Epidermal melanocyte (primary cell): Measurements from ENCODE around the gene FBXL17.
A peak's percentile ranks its signal among the peaks of the same experiment; 100 is the strongest.
"Not testable (repeated sequence)": the region's sequence is repeated elsewhere in the genome, so short reads cannot be mapped to it uniquely, and the experiment has no call there.

Experiments
- DNase-seq: peaks from one replicate; pipeline ENCODE4 v3.0.0; 2011; ENCODE audit warnings: low spot score; ENCODE audit not compliant: insufficient read length

Gene FBXL17

DNA sequence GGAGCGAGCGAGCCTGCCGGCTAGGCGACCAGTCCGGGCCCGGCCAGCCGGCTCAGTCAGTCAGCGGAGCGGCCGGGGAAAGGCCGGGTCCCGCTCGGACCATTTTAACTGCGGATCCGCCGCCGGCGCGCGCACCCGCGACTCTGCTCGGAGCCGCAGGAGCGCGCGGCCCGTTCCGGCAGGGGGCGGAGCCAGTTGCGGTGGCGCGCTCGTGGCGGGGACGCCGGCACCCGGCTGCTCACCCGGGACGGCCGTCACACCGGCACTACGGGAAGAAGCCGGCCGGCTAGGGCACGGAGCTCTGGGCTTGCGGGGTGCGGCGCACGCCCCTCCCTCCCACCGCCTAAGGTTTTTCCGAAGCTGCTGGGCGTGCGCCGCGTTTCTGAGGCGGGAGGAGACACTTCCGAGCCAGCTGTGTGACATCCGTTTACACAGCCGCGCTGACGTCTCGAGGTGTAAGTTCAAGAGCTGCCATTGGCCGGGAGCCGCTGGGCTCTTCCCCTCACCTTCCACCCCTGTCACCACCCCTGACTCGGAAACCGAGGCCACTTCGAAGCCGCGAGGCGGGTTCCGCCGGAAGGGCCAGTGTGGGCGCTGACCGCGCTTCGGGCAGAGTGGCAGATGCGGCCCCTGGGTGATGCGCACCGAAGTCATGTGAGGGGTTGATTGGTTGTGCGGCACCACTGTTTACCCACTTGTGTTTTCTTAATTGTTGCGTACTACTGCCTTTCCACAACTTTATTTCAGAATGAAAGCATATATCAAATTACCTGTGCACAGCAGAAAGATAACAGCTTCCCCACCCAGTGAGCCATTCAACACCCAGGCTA lies at the start of gene FBXL17:
Gene FBXL17, minus strand, starts transcription at position 145 of the 830 bp plus-strand sequence.
- peak; percentile 74 for DNase-seq

DNA sequence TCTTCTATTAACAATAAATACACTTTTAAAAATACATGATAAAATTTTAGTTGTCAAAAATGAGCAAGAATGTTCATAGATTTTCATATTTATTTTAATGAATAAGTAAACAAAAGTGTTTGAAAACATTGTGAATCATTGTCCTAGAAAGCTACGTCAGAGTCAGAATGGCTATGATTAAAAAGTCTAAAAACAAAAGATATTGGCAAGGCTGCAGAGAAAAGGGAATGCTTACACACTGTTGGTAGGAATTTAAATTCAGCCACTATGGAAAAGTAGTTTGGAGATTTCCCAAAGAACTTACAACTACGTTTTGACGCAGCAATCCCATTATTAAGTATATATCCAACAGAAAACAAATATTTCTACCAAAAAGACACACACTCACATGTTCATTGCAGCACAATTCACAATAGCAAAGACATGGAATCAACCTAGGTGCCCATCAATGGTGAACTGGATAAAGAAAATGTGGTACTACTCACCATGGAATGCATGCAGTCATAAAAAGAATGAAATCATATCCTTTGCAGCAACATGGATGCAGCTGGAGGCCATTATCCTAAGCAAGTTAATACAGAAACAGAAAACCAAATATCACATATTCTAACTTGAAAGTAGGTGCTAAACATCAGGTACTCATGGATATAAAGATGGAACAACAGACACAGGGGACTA lies 49.2 kb upstream of the FBXL17 start:
- no peak for DNase-seq

DNA sequence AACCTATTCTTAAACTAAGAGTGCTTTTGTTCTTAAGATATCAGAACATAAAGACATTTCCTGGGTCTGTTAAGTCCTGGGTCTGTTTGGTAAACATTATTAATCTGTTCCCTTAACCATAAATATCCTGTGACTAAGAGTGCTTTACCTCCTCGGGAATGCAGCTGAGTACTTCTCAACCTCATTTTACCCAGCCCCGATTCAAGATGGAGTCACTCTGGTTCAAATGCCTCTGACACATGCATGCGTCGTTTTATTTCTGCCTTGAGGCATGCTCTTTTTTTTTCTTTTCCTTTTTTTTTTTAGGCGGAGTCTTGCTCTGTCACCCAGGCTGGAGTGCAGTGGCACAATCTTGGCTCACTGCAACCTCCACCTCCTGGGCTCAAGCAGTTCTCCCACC lies 39.8 kb upstream of the FBXL17 start:
- no peak for DNase-seq

DNA sequence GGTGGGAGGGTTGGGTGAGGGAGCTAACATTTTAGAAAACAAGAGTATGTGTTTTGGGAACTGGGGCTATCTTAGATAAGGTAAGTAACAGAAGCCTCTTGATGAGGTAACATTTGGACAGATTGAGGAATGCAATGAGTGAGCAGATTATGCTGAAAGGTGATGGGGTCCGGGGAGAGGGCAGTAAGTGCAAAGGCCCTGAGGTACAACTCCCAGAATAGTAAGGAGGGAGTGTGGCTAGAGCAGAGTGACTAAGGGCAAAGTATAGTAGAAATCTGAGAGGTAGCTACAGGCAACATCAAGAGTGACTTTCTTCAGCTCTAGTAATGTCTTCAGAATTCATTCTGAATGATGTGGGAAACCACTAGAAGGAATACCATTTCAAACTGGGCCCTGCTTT lies 38.9 kb upstream of the FBXL17 start:
- no peak for DNase-seq

DNA sequence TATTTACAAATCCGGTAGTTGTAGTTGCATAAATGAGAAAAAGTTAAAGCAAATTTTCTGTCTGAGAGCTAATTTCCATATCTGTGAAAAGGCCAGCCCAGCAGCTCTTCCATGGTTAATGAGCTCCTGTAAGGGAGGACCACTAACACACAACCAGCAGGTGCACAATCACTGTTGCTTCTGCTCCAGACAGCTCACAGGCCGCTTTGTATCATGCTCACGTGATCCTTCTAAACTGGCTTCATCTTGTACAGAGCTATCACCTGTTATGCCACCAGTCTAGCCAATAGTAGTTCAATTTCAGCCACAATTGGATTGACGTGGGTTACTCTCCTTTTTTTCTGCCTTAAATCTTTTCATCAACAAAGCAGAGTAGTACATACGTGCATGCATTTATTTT lies 38.3 kb upstream of the FBXL17 start:
- DNase-seq: no peak

DNA sequence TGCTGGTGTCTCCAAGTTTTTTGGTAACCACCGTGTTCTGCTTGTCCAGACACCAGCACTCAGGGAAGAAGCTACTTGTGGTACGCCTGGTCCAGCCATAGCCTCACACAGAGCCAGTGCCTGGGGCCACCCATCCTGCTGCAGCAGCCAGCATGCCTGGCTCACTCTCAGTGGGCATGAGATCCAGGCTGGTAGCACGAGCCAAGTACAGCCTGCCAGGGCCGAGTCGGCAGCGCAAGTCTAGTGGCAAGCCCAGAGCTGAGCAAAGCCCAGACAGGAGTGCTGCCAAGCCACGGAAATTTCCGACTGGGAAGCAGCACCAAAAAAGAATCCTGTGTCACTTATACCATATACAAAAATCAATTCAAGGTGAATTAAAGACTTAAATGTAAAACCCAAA lies 36.3 kb upstream of the FBXL17 start:
- DNase-seq: no peak

DNA sequence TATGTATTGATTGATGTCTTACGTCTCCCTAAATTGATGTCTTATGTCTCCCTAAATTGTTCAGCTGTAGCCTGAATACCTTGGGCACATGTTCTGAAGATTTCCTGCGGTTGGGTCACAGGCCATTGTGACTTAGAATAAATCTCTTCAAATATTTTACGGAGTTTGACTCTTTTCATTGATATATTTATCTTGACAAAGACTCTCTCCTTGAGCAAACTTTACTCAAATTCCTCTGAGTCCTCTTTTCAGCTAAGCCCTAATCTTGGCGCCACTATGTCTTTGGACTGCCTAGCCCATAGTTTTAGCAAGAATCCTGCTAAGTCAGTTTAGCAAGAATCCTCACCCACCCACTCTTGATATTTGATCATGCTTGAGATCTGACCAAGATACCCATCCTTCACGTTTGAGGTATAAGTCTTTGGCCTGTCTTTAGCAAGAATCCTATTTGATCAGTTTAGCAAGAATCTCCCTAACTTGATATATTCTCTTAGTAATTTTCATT lies 35.3 kb upstream of the FBXL17 start:
- DNase-seq: no peak

DNA sequence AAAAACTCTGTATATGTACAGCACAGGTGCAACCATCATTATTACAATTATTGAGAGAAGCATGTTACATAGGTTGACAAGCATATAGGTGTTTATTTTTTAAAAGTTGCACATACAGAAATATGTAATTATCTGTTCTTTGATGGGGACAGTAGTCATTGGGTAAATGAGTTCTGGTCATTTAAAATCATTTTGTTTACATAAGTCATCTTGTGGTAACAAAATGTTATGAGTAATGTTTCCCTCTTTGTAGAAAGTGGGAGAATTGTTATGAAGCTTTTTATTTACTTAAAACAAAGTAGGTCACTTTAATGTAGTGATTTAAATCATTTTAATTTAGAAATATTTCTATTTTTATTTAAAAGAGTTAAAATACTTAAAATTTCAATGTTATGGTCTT lies 33.8 kb upstream of the FBXL17 start:
- DNase-seq: no peak

DNA sequence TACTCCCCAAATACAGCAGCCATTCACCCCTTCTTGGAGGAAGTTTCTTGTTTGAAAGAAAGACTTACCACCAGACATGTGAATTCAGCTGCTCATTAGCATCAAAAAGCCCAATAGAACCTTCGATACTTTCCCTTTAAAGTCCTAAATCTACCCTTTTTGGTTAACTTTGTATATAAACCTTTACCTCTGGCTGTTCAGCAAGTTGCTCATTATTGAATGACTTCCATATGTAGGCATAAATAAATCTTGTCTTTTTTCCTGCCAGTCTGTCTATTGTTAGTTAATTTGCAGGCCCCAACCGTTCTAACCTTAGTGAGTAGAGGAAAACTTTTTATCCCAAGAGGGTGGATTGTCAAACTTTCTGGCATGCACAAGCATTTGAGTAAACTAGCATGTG lies 27.9 kb upstream of the FBXL17 start:
- no peak for DNase-seq

DNA sequence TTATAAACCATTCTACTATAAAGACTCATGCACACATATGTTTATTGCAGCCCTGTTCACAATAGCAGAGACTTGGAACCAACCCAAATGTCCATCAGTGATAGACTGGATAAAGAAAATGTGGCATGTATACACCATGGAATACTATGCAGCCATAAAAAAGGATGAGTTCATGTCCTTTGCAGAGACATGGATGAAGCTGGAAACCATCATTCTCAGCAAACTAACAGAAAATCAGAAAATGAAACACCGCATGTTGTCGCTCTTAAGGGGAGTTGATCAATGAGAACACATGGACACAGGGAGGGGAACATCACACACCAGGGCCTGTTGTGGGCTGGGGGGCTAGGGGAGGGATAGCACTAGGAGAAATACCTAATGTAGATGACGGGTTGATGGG lies 23.3 kb upstream of the FBXL17 start:
- not testable (repeated sequence) for DNase-seq

DNA sequence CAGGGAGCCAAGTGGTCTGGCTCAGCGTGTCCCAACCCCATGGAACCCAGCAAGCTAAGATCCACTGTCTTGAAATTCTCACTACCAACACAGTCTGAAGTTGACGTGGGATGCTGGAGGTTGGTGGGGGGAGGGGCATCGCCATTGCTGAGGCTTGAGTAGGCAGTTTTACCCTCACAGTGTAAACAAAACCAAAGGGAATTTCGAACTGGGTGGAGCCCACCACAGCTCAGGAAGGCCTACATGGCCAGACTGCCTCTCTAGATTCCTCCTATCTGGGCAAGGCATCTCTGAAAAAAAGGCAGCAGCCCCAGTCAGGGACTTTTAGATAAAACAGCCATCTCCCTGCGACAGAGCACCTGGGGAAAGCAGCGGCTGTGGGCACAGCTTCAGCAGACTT lies 17.1 kb upstream of the FBXL17 start:
- no peak for DNase-seq

DNA sequence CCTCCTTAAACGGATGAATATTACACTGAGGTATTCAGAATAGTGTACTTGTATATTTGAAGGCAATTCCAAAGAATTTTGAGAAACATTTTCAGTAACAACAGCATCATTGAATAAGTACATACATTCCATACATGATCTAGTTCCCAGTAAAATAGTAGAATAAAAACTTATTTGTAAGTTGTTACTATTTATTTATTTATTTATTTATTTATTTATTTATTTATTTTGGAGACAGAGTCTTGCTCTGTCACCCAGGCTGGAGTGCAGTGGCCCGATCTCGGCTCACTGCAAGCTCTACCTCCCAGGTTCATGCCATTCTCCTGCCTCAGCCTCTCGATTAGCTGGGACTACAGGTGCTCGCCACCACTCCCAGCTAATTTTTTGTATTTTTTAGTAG lies 14.9 kb upstream of the FBXL17 start:
- DNase-seq: not testable (repeated sequence)

DNA sequence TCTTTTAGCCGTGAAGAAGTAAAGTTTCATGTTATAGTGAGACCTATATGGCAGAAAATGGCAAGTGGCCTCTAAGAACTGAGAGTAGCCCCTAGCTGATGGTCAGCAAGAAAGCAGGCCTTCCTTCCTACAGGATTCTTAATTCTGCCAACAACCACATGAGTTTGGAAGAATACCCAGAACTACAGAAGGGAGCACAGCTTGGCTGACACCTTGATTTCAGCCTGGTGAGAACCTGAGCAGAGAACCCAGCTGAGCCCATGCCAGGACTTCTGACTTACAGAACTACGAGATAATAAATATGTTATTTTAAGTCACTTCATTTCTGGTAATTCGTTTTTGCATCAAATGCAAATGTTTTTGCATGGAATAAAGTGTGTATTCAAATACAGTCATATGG lies 5.9 kb upstream of the FBXL17 start:
- DNase-seq: no peak

DNA sequence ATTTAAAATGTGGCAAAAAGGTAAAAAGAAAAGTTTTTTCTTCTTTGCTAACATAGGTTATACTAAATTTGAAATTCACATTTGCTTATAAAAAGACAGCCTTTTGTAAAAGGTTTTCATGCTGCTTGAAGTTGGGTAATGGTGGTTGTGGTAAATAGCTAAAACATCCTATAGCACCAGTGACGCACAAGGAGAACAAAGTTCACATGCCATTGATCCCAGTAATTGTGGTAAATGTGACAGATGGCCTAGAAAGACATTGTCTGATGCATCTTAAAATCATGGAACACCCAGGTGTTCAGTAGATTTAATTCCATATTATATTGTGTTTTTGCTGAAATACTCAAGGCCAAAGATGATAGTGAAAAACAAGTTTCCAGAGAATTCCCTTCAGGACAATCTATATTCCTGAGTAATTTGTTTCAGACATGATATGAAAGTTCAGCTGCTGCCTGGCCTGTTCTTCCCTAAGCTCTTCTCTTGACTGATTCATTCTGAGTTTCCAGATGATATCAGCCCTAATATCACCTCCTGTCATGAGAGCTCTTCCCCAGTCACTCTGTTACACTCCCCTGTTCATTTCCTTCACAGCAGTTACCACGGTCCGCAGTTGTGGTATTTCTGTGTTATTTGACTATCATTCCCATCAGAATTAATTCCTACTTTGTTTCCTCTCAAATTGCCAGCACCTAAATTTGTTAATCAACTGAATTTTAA lies 4.6 kb upstream of the FBXL17 start:
- no peak for DNase-seq

DNA sequence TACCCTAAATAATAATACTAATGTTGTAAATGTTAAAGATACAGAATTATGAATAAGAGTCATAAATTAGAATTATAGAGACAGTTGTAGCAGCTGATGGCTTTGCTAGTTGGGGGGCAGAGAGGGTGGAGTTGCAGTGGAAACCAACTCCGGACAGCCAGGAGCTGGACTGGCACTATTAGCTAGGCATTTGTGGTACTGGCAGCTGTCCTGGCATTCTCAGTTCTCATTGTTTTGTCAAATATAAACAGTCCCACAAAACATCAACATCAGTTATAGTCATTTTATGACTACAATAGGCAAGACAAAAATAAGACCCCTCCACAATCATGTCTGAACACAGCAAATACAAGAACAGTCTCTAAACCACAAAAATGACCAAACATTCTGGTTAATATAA lies 2.8 kb upstream of the FBXL17 start:
- DNase-seq: no peak

DNA sequence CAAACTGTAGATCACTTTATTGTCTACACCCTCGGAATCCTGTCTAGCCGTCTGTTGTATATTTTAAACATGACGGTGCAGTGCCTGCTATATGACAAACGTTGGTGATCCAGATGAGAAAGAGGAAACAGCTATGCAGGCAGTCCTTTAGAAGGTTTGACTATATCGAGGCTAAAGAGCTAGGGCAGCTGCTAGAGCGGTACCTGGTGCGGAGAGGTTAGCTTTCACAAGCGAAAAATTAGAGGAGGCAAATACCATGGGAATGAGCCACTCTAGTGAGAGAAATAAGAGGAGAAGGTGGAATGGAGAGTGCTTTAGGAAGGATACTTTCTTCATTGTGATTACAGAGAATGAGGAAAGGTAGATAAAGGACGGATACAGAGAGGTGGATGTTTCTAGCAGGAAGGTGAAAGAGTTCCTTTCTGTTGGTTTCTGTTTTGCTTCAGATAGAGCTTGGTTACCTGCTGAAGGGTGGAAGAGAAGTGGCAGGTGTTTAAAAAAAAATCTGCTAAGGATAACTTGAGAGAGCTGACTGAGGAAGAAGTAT lies 959 bp upstream of the FBXL17 start:
- no peak for DNase-seq

DNA sequence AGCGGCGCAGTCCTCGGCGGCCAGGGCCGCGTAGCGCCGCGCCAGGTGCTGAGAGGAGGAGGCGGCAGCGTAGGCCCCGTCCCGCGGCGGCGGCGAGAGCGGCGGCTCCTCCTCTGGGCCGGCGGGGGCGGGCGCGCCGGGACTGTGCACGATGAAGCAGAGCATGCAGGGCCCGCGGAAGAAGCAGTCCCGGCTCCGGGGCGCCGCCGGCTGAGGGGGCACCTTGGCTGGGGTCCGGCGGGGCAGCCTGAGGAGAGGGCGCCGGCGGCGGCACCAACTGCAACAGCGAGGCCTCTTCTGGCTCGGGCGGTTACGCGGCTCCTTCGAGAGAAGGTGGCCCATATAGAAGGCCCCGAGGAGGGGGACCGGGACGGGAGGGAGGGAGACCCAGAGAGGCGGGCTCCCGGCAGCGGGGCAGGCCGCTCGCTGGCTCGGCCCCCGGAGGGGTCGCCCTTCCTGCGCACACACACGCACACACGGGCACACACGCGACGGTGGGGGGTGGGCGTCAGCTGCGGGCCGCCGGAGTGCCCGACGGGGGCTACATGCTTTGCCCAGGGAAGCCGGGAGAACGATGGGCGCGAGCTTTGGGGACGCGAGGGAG lies 446 bp downstream of the FBXL17 start:
- no peak for DNase-seq

DNA sequence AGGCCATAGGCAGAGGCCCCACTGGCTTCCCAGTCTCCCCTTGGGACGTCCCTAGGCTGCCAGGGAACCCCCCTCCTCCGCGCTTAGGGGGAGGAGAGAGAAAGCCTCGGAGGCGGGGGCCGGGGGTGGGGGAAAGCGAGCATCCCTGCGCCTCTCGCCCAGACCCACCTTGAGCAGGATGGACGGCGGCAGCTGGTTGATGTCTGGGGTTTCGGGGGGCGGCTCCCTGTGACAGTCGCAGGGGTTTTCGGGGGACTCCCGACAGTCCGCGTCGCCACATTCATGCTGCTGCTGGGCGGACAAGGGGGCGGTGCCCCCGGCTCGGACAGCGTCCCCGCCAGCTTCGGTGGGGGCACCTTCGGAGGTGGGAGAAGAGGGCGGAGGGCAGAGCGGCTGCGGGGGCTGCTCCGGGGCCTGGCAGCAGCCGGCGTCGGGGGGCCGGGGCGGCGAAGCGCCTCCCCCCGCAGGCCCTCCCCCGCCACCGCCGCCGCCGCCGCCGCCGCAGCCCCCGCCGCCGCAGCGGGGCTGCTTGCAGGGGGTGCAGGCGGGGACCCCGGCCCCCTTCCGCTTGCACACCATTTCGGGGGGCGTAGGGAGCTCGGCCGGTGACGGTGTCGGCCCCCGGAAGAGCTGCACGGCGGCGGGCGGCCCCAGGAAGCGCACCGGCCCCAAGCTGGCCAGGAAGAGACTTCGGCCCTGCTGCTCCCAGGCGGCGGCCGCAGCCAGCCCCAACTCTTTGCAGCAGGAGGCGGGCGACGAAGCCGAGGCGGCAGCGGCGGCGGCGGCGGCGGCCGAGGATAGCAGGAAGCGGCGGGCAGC lies 1.2 kb downstream of the FBXL17 start:
- DNase-seq: no peak

DNA sequence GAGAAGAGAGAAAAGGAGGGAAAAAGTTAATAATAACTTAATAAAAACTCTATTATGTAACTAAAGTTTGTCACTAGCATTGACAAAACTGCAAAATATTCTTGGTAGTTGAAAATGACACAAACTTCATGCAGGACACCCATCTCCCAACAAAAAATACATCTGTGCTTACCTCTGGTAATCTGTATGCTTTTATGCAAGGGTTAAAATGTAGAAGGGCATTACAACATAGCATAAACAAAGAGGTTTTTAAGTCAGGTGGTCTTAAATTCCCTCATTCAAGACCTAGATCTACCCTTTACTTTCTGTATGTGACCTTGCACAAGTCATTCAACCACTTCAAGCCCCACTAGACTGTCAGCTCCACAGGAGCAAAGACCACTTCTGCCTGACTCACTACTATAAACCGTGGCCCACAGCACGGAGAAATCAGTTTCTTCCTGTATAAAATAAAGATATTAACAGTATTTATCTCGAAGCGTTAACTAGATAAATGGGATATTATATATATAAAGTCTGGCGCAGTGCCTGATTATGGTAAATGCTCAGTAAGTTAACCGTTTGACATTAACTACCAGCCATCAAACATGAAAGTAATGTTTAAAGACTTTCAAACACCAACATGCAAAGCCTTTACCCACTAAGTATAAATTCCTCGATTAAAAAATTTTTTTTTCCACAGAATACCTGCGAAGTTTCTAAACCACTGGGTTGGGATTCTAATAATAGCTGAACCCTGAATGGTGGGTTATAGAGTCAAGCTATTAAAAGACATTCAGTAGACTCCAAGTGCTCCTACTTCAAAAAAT lies 2.0 kb downstream of the FBXL17 start:
- DNase-seq: no peak

DNA sequence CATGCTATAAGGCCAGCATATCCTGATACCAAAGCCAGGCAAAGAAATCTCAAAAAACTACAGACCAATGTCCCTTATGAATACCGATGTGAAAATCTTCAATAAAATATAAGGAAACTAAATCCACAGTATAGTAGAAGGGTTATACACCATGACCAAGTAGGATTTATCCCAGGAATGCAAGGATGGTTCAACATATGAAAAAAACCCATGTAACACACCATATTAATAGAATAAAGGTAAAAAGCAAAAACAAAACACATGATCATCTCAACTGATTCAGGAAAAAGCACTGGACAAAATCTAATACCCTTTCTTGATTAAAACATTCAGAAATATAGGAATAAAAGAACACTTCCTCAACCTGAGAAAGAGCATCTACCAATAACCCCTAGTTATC lies 6.1 kb downstream of the FBXL17 start:
- DNase-seq: no peak
